ENCODE measurements around the gene F2R.

DNA sequence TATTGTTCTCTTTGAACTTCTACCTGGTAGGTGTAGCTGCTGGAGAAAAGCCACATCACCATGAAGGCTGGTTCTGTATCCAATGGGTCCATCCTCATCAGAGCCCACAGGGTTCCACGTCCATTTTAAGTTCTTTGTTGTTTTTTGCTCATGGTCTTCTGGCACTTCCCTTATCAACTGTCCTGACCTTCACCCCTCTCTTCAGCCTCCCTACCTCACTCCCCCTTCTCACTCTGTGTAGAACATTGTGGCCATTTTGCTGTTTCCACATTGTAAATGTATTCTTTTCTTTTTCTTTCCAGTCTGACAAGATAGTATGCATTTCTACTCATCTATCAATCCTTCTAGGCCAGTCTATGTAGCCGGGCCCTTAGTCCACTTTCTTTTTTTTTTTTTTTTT, 48.4 kb upstream of the F2R start:
- TF ChIP-seq RBBP5 (conservative IDR thresholded peaks at IDR 0.05) = no peak
- TF ChIP-seq, protein P1, sequence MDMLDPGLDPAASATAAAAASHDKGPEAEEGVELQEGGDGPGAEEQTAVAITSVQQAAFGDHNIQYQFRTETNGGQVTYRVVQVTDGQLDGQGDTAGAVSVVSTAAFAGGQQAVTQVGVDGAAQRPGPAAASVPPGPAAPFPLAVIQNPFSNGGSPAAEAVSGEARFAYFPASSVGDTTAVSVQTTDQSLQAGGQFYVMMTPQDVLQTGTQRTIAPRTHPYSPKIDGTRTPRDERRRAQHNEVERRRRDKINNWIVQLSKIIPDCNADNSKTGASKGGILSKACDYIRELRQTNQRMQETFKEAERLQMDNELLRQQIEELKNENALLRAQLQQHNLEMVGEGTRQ (IDR thresholded peaks at IDR 0.05; ENCODE audit: borderline replicate concordance, low read depth, low read length) = no peak
- no peak for TF ChIP-seq ZZZ3 (IDR thresholded peaks at IDR 0.05; ENCODE audit: control insufficient read depth, insufficient read length, low read depth)
- TF ChIP-seq, protein P2, sequence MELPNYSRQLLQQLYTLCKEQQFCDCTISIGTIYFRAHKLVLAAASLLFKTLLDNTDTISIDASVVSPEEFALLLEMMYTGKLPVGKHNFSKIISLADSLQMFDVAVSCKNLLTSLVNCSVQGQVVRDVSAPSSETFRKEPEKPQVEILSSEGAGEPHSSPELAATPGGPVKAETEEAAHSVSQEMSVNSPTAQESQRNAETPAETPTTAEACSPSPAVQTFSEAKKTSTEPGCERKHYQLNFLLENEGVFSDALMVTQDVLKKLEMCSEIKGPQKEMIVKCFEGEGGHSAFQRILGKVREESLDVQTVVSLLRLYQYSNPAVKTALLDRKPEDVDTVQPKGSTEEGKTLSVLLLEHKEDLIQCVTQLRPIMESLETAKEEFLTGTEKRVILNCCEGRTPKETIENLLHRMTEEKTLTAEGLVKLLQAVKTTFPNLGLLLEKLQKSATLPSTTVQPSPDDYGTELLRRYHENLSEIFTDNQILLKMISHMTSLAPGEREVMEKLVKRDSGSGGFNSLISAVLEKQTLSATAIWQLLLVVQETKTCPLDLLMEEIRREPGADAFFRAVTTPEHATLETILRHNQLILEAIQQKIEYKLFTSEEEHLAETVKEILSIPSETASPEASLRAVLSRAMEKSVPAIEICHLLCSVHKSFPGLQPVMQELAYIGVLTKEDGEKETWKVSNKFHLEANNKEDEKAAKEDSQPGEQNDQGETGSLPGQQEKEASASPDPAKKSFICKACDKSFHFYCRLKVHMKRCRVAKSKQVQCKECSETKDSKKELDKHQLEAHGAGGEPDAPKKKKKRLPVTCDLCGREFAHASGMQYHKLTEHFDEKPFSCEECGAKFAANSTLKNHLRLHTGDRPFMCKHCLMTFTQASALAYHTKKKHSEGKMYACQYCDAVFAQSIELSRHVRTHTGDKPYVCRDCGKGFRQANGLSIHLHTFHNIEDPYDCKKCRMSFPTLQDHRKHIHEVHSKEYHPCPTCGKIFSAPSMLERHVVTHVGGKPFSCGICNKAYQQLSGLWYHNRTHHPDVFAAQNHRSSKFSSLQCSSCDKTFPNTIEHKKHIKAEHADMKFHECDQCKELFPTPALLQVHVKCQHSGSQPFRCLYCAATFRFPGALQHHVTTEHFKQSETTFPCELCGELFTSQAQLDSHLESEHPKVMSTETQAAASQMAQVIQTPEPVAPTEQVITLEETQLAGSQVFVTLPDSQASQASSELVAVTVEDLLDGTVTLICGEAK (IDR thresholded peaks at IDR 0.05; ENCODE audit: borderline replicate concordance) = no peak
- TF ChIP-seq, protein P3, sequence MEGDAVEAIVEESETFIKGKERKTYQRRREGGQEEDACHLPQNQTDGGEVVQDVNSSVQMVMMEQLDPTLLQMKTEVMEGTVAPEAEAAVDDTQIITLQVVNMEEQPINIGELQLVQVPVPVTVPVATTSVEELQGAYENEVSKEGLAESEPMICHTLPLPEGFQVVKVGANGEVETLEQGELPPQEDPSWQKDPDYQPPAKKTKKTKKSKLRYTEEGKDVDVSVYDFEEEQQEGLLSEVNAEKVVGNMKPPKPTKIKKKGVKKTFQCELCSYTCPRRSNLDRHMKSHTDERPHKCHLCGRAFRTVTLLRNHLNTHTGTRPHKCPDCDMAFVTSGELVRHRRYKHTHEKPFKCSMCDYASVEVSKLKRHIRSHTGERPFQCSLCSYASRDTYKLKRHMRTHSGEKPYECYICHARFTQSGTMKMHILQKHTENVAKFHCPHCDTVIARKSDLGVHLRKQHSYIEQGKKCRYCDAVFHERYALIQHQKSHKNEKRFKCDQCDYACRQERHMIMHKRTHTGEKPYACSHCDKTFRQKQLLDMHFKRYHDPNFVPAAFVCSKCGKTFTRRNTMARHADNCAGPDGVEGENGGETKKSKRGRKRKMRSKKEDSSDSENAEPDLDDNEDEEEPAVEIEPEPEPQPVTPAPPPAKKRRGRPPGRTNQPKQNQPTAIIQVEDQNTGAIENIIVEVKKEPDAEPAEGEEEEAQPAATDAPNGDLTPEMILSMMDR (IDR thresholded peaks at IDR 0.05 in 2 of 3, conservative IDR thresholded peaks at IDR 0.05 in 1 of 3; ENCODE audit: control insufficient read depth in 2 of 3, extremely low read depth in 1 of 3, insufficient read depth in 1 of 3, low read depth in 3 of 3, low read length in 3 of 3) = no peak
- no peak for TF ChIP-seq POLR2A (IDR thresholded peaks at IDR 0.05; ENCODE audit: low read depth, low read length)
- no peak for TF ChIP-seq JUNB (IDR thresholded peaks at IDR 0.05)
- no peak for TF ChIP-seq NR2F1 (conservative IDR thresholded peaks at IDR 0.05)
- no peak for TF ChIP-seq TAF1 (IDR thresholded peaks at IDR 0.05; ENCODE audit: borderline replicate concordance, low read depth, low read length)
- no peak for TF ChIP-seq HDGF (IDR thresholded peaks at IDR 0.05)
- TF ChIP-seq GABPA (IDR thresholded peaks at IDR 0.05; ENCODE audit: low read depth) = no peak
- no peak for TF ChIP-seq ZNF24 (IDR thresholded peaks at IDR 0.05)
- TF ChIP-seq, protein P4, sequence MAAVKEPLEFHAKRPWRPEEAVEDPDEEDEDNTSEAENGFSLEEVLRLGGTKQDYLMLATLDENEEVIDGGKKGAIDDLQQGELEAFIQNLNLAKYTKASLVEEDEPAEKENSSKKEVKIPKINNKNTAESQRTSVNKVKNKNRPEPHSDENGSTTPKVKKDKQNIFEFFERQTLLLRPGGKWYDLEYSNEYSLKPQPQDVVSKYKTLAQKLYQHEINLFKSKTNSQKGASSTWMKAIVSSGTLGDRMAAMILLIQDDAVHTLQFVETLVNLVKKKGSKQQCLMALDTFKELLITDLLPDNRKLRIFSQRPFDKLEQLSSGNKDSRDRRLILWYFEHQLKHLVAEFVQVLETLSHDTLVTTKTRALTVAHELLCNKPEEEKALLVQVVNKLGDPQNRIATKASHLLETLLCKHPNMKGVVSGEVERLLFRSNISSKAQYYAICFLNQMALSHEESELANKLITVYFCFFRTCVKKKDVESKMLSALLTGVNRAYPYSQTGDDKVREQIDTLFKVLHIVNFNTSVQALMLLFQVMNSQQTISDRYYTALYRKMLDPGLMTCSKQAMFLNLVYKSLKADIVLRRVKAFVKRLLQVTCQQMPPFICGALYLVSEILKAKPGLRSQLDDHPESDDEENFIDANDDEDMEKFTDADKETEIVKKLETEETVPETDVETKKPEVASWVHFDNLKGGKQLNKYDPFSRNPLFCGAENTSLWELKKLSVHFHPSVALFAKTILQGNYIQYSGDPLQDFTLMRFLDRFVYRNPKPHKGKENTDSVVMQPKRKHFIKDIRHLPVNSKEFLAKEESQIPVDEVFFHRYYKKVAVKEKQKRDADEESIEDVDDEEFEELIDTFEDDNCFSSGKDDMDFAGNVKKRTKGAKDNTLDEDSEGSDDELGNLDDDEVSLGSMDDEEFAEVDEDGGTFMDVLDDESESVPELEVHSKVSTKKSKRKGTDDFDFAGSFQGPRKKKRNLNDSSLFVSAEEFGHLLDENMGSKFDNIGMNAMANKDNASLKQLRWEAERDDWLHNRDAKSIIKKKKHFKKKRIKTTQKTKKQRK (IDR thresholded peaks at IDR 0.05; ENCODE audit: low read depth, low read length) = no peak
